Activated T-helper 1 cell treated with Interleukin-2 at 50 U/mL for 16 hours (primary cell): ENCODE data around the gene PLCXD3.

ENCODE experiments used
- DNase-seq: peaks from one replicate; pipeline ENCODE4 v3.0.0-alpha.2; 2020; ENCODE audit warnings: low read depth

PLCXD3 gene

GRCh38 chr5:41413074-41413473 is 97.3 kb downstream of the PLCXD3 start:
- DNase-seq = no peak

DNA sequence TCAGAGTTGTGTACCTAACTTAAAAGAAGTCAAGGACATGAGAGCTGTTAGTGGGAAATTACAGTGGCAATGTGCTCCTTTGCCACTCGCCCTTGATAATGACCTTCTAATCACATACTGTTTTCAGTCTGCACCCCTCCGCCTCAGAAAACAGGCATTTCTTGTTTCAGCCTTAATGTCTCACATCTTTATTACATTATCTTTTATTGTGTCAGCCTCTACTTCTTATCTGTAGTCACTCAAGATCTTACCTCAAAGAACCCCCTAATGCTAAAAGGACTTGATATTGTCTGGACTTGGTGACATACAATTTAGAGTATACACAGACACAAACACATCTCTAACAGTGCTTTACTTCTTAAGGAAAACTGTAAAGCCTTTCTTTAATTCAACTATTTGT is 97.9 kb downstream of the PLCXD3 start:
- DNase-seq = no peak

DNA sequence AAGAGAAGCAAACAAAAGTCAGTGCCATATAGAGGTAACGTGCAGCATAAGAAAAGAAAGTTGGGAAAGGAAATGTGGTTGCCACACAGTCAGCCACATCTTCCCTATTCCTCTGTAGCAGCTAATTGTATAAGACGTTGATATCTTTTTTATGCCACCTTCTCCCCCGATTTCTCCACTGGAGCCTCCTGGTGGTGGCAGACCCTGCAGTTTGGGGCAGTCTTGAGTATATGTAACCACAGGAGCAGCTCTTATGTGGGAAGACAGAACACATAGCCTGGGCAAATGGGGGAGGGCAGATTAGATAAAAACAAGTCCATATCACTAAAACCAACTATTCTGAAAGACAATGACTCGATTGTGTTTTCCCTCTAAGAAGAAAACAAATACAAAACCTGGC is 99.7 kb downstream of the PLCXD3 start:
- no peak for DNase-seq

GRCh38 chr5:41410307-41410706 is 100.1 kb downstream of the PLCXD3 start:
- no peak for DNase-seq

DNA sequence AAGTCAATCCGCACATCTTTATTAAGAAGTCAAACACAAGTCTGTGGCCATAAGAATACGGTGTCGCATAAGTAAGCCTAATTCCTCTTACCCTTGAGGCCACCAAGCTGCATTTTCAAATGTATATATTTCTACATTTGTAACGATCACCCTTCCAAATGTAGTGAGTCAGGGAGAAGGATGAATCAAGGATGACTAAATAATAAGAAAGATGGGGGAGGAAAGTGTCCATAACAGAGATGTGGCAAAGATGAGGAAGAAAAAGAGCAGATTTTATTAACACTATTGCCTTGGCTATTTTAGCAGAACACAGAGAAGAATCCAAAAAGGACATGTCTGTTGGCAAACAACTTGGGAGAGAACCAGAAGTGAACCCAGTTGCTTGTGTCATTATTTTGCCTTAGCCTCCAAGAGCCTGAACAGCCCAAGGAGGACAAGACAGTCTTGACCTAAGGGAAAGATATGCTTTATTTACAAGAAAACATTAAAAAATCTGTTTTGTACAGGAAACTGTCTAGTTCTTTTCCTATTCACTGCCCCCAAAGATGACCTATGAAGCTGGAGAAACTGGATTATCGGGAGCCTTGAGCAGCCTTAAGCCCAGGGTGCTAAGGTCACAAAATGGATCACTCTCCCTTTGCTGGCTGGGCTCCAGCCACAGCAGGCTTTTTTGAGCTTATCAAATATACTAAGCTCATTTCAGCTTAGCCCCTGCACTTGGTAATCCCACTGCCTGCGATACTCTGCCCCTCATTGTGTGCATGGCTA is 101.5 kb downstream of the PLCXD3 start:
- no peak for DNase-seq

GRCh38 chr5:41406936-41407335 is 103.5 kb downstream of the PLCXD3 start:
- no peak for DNase-seq

- no peak for DNase-seq
Observed at GRCh38 chr5:41406424-41406823, 104.0 kb downstream of the PLCXD3 start.

GRCh38 chr5:41404757-41405156 is 105.6 kb downstream of the PLCXD3 start:
- DNase-seq = no peak

DNA sequence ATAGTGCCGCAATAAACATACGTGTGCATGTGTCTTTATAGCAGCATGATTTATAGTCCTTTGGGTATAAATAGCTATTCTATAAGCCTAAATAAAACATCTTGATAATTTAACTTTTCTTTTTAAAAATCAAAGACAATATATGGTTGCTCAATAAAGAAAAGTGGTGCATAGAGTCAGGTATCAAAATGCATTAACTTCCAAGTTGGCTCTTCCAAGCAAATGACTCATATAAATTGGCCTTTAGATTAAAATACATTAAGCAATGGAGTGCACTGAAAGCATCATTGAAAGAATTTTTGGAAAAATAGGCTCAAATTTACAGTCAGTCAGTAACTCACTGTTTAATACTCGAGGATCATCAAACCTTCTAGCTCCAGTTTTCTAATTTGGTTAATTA is 106.6 kb downstream of the PLCXD3 start:
- no peak for DNase-seq

DNA sequence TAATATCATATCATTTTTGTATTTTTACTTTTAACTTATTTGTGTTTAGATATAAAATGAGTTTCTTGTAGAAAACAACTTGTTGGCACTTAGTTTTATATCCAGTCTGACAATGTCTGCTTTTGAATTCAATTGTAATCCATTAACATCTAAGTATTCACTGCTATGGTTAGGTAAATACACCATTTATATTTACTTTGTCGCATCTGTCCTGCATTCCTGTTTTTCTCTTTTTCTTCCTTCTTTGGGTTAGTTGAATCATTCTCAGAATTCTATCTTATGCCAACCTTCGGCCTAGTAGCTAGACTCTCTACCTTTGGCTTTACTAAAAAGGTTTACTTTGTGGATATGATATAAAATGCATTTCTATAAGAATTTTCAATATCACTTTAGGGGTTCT is 107.6 kb downstream of the PLCXD3 start:
- no peak for DNase-seq

GRCh38 chr5:41399839-41400238 is 110.6 kb downstream of the PLCXD3 start:
- no peak for DNase-seq

- no peak for DNase-seq
Observed at GRCh38 chr5:41392016-41392415, 118.4 kb downstream of the PLCXD3 start.

- no peak for DNase-seq
Observed at GRCh38 chr5:41374631-41375030, 135.8 kb downstream of the PLCXD3 start.

GRCh38 chr5:41373230-41373629 is 137.2 kb downstream of the PLCXD3 start:
- DNase-seq = no peak

DNA sequence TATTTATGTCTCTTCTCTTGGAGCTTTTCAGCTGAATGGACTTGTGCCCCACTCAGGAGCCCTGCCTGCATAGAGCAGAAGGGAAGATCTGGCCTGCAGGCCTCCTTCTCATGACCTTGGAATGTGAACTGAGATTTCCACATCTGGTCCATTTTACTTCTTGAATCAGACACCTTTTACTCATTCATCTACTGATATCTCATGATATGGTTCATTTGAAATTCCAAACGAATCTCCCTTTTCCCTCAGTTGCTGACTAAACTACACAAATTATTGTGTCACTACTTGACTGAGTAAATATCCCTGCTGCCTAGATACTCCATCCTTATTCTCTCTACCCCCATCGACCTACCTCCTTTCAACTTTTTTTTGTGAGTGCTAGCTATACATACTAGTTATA is 138.7 kb downstream of the PLCXD3 start:
- no peak for DNase-seq

GRCh38 chr5:41370482-41370881 is 139.9 kb downstream of the PLCXD3 start:
- DNase-seq = no peak

GRCh38 chr5:41369799-41370198 is 140.6 kb downstream of the PLCXD3 start:
- no peak for DNase-seq

DNA sequence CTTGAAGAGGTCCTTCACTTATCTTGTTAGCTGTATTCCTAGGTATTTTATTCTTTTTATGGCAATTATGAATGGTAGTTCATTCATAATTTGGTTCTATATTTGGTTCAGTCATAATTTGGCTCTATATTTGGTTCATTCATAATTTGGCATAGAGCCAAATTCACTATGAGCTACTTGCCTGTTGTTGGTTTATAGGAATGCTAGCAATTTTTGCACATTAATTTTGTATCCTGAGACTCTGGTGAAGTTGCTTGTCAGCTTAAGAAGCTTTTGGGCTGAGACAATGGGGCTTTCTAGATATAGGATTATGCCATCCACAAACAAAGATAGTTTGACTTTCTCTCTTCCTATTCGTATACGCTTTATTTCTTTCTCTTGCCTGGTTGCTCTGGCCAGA is 142.2 kb downstream of the PLCXD3 start:
- no peak for DNase-seq

- no peak for DNase-seq
Observed at GRCh38 chr5:41365369-41365768, 145.0 kb downstream of the PLCXD3 start.

- no peak for DNase-seq
Observed at GRCh38 chr5:41364346-41364745, 146.1 kb downstream of the PLCXD3 start.

DNA sequence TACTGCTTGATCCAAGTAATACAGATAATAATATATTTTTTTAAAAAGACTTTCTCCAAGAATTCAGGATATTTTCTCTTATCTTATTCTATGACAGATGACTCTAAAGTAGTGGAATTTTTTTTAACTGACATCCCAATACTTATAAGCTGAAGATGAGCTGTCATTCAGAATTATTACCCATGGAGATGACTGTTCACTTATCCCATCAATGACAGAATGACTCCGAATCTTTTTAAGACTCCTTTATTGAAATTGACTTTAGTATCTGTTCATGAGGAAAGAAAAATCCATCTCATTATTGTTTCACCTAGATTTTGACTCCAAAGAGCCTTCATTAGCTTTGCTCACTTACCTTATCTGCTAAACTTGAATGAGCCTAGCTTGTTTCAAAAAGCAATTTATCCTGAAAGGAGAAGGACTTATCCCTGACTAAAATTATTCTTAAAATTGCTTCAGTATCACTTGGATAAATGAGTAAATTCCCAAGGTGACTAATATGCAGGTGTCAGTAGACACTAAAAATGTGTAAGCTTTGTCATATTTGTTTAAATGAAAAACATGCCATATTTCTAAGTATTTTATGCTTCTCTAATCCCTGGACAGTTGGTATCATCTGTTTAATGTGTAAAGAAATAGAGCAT is 146.9 kb downstream of the PLCXD3 start:
- DNase-seq = no peak

- DNase-seq = no peak
Observed at GRCh38 chr5:41356786-41357185, 153.6 kb downstream of the PLCXD3 start.

- DNase-seq = no peak
Observed at GRCh38 chr5:41349846-41350245, 160.6 kb downstream of the PLCXD3 start.

- DNase-seq = no peak
Observed at GRCh38 chr5:41347569-41347968, 162.8 kb downstream of the PLCXD3 start.
